Measurements from ENCODE around the gene MAP3K13. TPM values are rescaled to one million over a fixed set of nuclear protein-coding genes. Genes with fewer than 3 reads are reported as not detected.
A peak's percentile ranks its signal among the peaks of the same experiment; 100 is the strongest.

MAP3K13 gene
- total and polyA plus RNA-seq, 8 donors: 17.2 to 43.1 (median 23.3) TPM

GRCh38 chr3:185318141-185318540 is 44.8 kb upstream of the MAP3K13 start:
- ATAC-seq (peak; percentile 12 to 59 (median 53)), FAIRE-seq (no peak), DNase-seq (no peak)
- H3K4me3 ChIP-seq: peak overlapping the region in 1 of 4 donors; percentile 11
- no peak for TF ChIP-seq CTCF (IDR thresholded peaks at IDR 0.05)
- 0 to 4% methylated on average over 1 of the region's 1 CpG for WGBS, 2 donors
- intact Hi-C loops (cut with DNase I): no loop called here
- peak overlapping the region in 2 of 4 donors; percentile 89 to 93 for H3K27ac ChIP-seq
- H3K9me3 ChIP-seq: no peaks in the 10 kb centered on the region
- H3K27me3 ChIP-seq: no peaks in the 10 kb centered on the region
- H3K36me3 ChIP-seq: no peaks in the 10 kb centered on the region
- H3K4me1 ChIP-seq: peaks cover 4 to 21% (median 20%) of the 10 kb centered on the region in 3 donors

GRCh38 chr3:185319801-185320200 is 43.1 kb upstream of the MAP3K13 start:
- DNase-seq: no peak
- no peak overlapping the region for H3K4me3 ChIP-seq
- intact Hi-C loops (cut with DNase I): no loop called here
- H3K27ac ChIP-seq: no peak overlapping the region
- H3K36me3 ChIP-seq: no peaks in the 10 kb centered on the region
- H3K4me1 ChIP-seq: peaks cover 4 to 24% (median 23%) of the 10 kb centered on the region in 3 donors
- no peaks in the 10 kb centered on the region for H3K27me3 ChIP-seq
- FAIRE-seq: no peak
- WGBS, 2 donors: 87 to 95% methylated on average over 6 of the region's 6 CpGs
- TF ChIP-seq CTCF (IDR thresholded peaks at IDR 0.05): no peak
- no peaks in the 10 kb centered on the region for H3K9me3 ChIP-seq
- ATAC-seq: no peak

GRCh38 chr3:185320949-185321348 is 42.0 kb upstream of the MAP3K13 start:
- DNase-seq (no peak), FAIRE-seq (no peak), ATAC-seq (no peak)
- H3K9me3 ChIP-seq: no peaks in the 10 kb centered on the region
- H3K36me3 ChIP-seq: no peaks in the 10 kb centered on the region
- H3K4me1 ChIP-seq: peaks cover 4 to 34% (median 27%) of the 10 kb centered on the region in 3 donors
- intact Hi-C loops (cut with DNase I): no loop called here
- H3K4me3 ChIP-seq: no peak overlapping the region
- H3K27me3 ChIP-seq: no peaks in the 10 kb centered on the region
- no peak for TF ChIP-seq CTCF (IDR thresholded peaks at IDR 0.05)
- H3K27ac ChIP-seq: no peak overlapping the region
- WGBS, 2 donors: 92 to 93% methylated on average over 10 of the region's 10 CpGs

GRCh38 chr3:185322101-185322719 is 40.7 kb upstream of the MAP3K13 start:
- peaks cover 4 to 34% (median 22%) of the 10 kb centered on the region in 3 donors for H3K4me1 ChIP-seq
- no peaks in the 10 kb centered on the region for H3K27me3 ChIP-seq
- WGBS, 2 donors: 88 to 92% methylated on average over 5 of the region's 5 CpGs
- no peak overlapping the region for H3K27ac ChIP-seq
- DNase-seq (no peak), FAIRE-seq (no peak), ATAC-seq (no peak)
- no peak overlapping the region for H3K4me3 ChIP-seq
- intact Hi-C loops (cut with DNase I): no loop called here
- H3K9me3 ChIP-seq: no peaks in the 10 kb centered on the region
- H3K36me3 ChIP-seq: no peaks in the 10 kb centered on the region
- no peak for TF ChIP-seq CTCF (IDR thresholded peaks at IDR 0.05)
